HepG2 (cell line): ENCODE data around the gene ZDHHC6. TPM values are rescaled to one million over a fixed set of nuclear protein-coding genes. Genes with fewer than 3 reads are reported as not detected.

Source experiments
- ATAC-seq: fragments of 200-7000 bp; cut with Tn5 transposase; 3 replicates; pipeline ENCODE4 v1.9.1; 2020; ENCODE audit warnings: mild to moderate bottlenecking, moderate library complexity
- BruUV-seq: library from RNA; stranded (reverse); fragments of 400-500 nt; replicated peaks from 2 replicates; lab custom pipeline; 2021; lab: Mats Ljungman, UMichigan
- CTCF ChIA-PET: fragments of 300-600 bp; formaldehyde crosslinking; extraction: SDS; loops from one replicate; lab custom pipeline; 2021; ENCODE audit warnings: low total read pairs, inconsistent platforms, low intra/inter-chr PET ratio; lab: Yijun Ruan, JAX
- POLR2A ChIA-PET: fragments of 350-600 bp; sonication (Branson Sonifier 250); formaldehyde crosslinking; loops from one replicate; lab custom pipeline; 2020; ENCODE audit warnings: antibody characterized with exemption, inconsistent platforms; lab: Yijun Ruan, JAX
- DNase-seq: peaks from one replicate; pipeline ENCODE4 v3.0.0-alpha.2; 2015; ENCODE audit warnings: low spot score
- FAIRE-seq: peaks from 3 replicates; lab custom pipeline; 2011; peaks lifted over from hg19 to GRCh38; lab: Jason Lieb, UNC
- H2AFZ ChIP-seq: one replicate; pipeline ENCODE4 v1.6.1; 2011; ENCODE audit warnings: low read length, inconsistent platforms
- H3K27ac ChIP-seq: fragments of 300-600 bp; 3 replicates; pipeline ENCODE4 v1.8.0; 2011; ENCODE audit warnings: mixed run types, mild to moderate bottlenecking, mixed read lengths, low read length, inconsistent platforms; ENCODE audit not compliant: insufficient read depth; ENCODE audit errors: extremely low read length
- H3K27me3 ChIP-seq, 2 experiments: fragments of 200-600 bp in 1 of 2; 2 replicates in 1 of 2; 3 replicates in 1 of 2; pipeline versions ENCODE4 v1.6.0 to v1.8.0; 2011; ENCODE audit warnings: low read length in 2 of 2, mild to moderate bottlenecking in 2 of 2, moderate library complexity in 2 of 2, inconsistent platforms in 1 of 2; ENCODE audit not compliant: insufficient read depth in 2 of 2, control insufficient read depth in 1 of 2
- H3K36me3 ChIP-seq, 2 experiments: fragments of 200-600 bp in 1 of 2; replicated peaks in 1 of 2; 2 replicates in 1 of 2; 3 replicates in 1 of 2; pipeline versions ENCODE4 v1.5.1 to v1.8.0; 2011; ENCODE audit warnings: low read length in 2 of 2, inconsistent platforms in 1 of 2; ENCODE audit not compliant: insufficient read depth in 2 of 2, control insufficient read depth in 1 of 2
- H3K4me1 ChIP-seq: 2 replicates; pipeline ENCODE4 v1.5.1; 2012; ENCODE audit warnings: low read length, inconsistent platforms; ENCODE audit not compliant: insufficient read depth
- H3K4me2 ChIP-seq: 2 replicates; pipeline ENCODE4 v1.6.0; 2011; ENCODE audit warnings: low read depth, low read length, inconsistent platforms
- H3K4me3 ChIP-seq, 3 experiments: fragments of 200-600 bp in 1 of 3; sonication (generic), shearing (Covaris generic) in 1 of 3; replicated peaks in 1 of 3; 2 replicates each; pipeline ENCODE4 v1.5.1; 2011 to 2016; ENCODE audit warnings: low read length in 3 of 3, inconsistent platforms in 2 of 3, low read depth in 2 of 3, mild to moderate bottlenecking in 2 of 3, control low read depth in 1 of 3, mixed read lengths in 1 of 3; ENCODE audit not compliant: insufficient read depth in 1 of 3
- H3K79me2 ChIP-seq: one replicate; pipeline ENCODE4 v1.6.1; 2011; ENCODE audit warnings: low read length, inconsistent platforms; ENCODE audit not compliant: insufficient read depth
- H3K9ac ChIP-seq: 2 replicates; pipeline ENCODE4 v1.6.0; 2011; ENCODE audit warnings: mild to moderate bottlenecking, low read depth, low read length, inconsistent platforms; ENCODE audit not compliant: insufficient read depth
- H3K9me3 ChIP-seq: 2 replicates; pipeline ENCODE4 v1.5.1; 2012; ENCODE audit warnings: mild to moderate bottlenecking, low read length
- H4K20me1 ChIP-seq: 2 replicates; pipeline ENCODE4 v1.6.0; 2011; ENCODE audit warnings: inconsistent platforms, mild to moderate bottlenecking, low read length, moderate library complexity; ENCODE audit not compliant: insufficient read depth
- BRD4 ChIP-seq: sonication (generic); formaldehyde crosslinking; IDR thresholded peaks from 2 replicates; pipeline ENCODE4 v1.4.0; 2020; ENCODE audit warnings: missing genetic modification reagents
- MEIS1 ChIP-seq: sonication (generic); formaldehyde crosslinking; IDR thresholded peaks from 2 replicates; pipeline ENCODE4 v1.9.0; 2021; ENCODE audit warnings: mild to moderate bottlenecking, missing genetic modification reagents, moderate library complexity, borderline replicate concordance
- PHF8 ChIP-seq: sonication (generic); formaldehyde crosslinking; IDR thresholded peaks from 2 replicates; pipeline ENCODE4 v1.5.0; 2020; ENCODE audit warnings: missing genetic modification reagents
- PREB ChIP-seq: sonication (generic); formaldehyde crosslinking; IDR thresholded peaks from 2 replicates; pipeline ENCODE4 v1.4.0; 2020; ENCODE audit warnings: missing genetic modification reagents
- REXO4 ChIP-seq: sonication (generic); formaldehyde crosslinking; IDR thresholded peaks from 2 replicates; pipeline ENCODE4 v1.8.0; 2022; ENCODE audit warnings: missing genetic modification reagents, mild to moderate bottlenecking, borderline replicate concordance
- SKI ChIP-seq: fragments of 450-650 bp; IDR thresholded peaks from one replicate; pipeline ENCODE4 v1.6.1; 2018; ENCODE audit warnings: mild to moderate bottlenecking; ENCODE audit not compliant: partially characterized antibody
- SPEN ChIP-seq: sonication (generic); formaldehyde crosslinking; IDR thresholded peaks from 2 replicates; pipeline ENCODE4 v1.5.1; 2020; ENCODE audit warnings: low read depth, mild to moderate bottlenecking, missing genetic modification reagents
- TARDBP ChIP-seq: sonication (generic); formaldehyde crosslinking; IDR thresholded peaks from 2 replicates; pipeline ENCODE4 v1.8.0; 2022; ENCODE audit warnings: mild to moderate bottlenecking, missing genetic modification reagents
- ZBTB46 ChIP-seq: sonication (generic); formaldehyde crosslinking; IDR thresholded peaks from 2 replicates; pipeline ENCODE4 v1.4.0; 2020; ENCODE audit warnings: mild to moderate bottlenecking, missing genetic modification reagents, borderline replicate concordance
- ZNF33B ChIP-seq: sonication (generic); formaldehyde crosslinking; IDR thresholded peaks from 2 replicates; pipeline ENCODE4 v1.5.1; 2020; ENCODE audit warnings: mild to moderate bottlenecking, missing genetic modification reagents
- WGBS: methylation state at CpG from one replicate; pipeline ENCODE4 v1.1.6; 2017; ENCODE audit warnings: low lambda C conversion rate; 5-methylcytosine and 5-hydroxymethylcytosine counted together
- in situ Hi-C: cut with HindIII; loops from 2 replicates; pipeline ENCODE4 v1.10.0; 2017; ENCODE audit warnings: low pct_unique_long_range_greater_than_20kb; ENCODE audit not compliant: extremely low pct_ligation_motif_present
- intact Hi-C: fragments of 100-400 bp; cut with micrococcal nuclease; formaldehyde crosslinking; loops from one replicate; pipeline ENCODE4 v1.10.0; 2022; ENCODE audit not compliant: unreplicated experiment
- polyA plus RNA-seq, 8 experiments: library from polyadenylated mRNA; depleted of rRNA in 3 of 8; stranded (reverse) in 7 of 8; unstranded in 1 of 8; fragments of >200 nt; fragmentation: Illumina TruSeq in 4 of 8; extraction: Trizol in 4 of 8; gene quantifications; 2 replicates each; pipeline versions ENCODE4 v1.2.1 to v1.2.3, GENCODE V29; 2011 to 2016; ENCODE audit warnings: low read depth in 4 of 8, missing spikeins in 1 of 8, mixed read lengths in 1 of 8; ENCODE audit not compliant: insufficient read depth in 1 of 8
- total RNA-seq, 5 experiments: library from RNA; depleted of rRNA; stranded (reverse); fragments of >200 nt; fragmentation: Illumina TruSeq; extraction: Trizol; gene quantifications; 2 replicates each; pipeline ENCODE4 v1.2.3, GENCODE V29; 2016; ENCODE audit warnings: low read depth in 1 of 5

ZDHHC6 gene
- total and polyA plus RNA-seq, 2 of the 13 experiments (the other 11 are each of a cell fraction or from before 2014, with no cell fraction given): 20.9 to 49.4 TPM

- in situ Hi-C loops: loop anchor here (25.0 kb wide), 2 partner anchors 87 to 287 kb away; no protein-coding TSS in a partner anchor
- peaks cover 6% of the 10 kb centered on the region for H3K4me1 ChIP-seq
- ATAC-seq: no peak
Observed at GRCh38 chr10:112424651-112425050, 22.1 kb downstream of the ZDHHC6 start.

More at GRCh38 chr10:112424651-112425050, 22.1 kb downstream of the ZDHHC6 start:
- TF ChIP-seq ZBTB46 (CRISPR knock-in tag) (no peak), SKI (no peak), SPEN (no peak), BRD4 (no peak), ZNF33B (CRISPR knock-in tag) (no peak), PREB (CRISPR knock-in tag) (no peak), MEIS1 (CRISPR knock-in tag) (no peak), PHF8 (CRISPR knock-in tag) (no peak), TARDBP (CRISPR knock-in tag) (no peak), REXO4 (no peak)
- no peaks in the 10 kb centered on the region for H3K9me3 ChIP-seq
- no peak overlapping the region for H3K27ac ChIP-seq
- DNase-seq (no peak), FAIRE-seq (no peak)
- no peaks in the 10 kb centered on the region for H3K27me3 ChIP-seq
- H3K9ac ChIP-seq: no peak overlapping the region
- no peak overlapping the region for H2AFZ ChIP-seq
- H4K20me1 ChIP-seq: no peaks in the 10 kb centered on the region
- H3K4me2 ChIP-seq: no peak overlapping the region
- WGBS: 94% methylated on average over 2 of the region's 2 CpGs
- CTCF ChIA-PET: no interaction called here
- H3K4me3 ChIP-seq: no peak overlapping the region
- POLR2A ChIA-PET: no interaction called here
- intact Hi-C loops: no loop called here
- H3K36me3 ChIP-seq: peaks cover 24 to 66% of the 10 kb centered on the region in 2 experiments
- BruUV-seq: no TSS peak
- H3K79me2 ChIP-seq: no peaks in the 10 kb centered on the region
